A673 (cell line): ENCODE data around the gene HEMGN.

Experiments used
- EZH2 ChIP-seq: fragments of 200-600 bp; sonication (generic); IDR thresholded peaks from 2 replicates; pipeline ENCODE4 v1.6.1; 2017; ENCODE audit warnings: borderline replicate concordance, low read depth, mild to moderate bottlenecking, mixed read lengths, antibody characterized with exemption, low read length; ENCODE audit not compliant: poor library complexity, severe bottlenecking
- TF ChIP-seq, protein P1 (sequence below): fragments of 300-800, 200-600 bp; sonication (generic); conservative IDR thresholded peaks from 2 replicates; pipeline ENCODE4 v1.5.1; 2017; ENCODE audit warnings: low read depth, mild to moderate bottlenecking, antibody characterized with exemption, low read length, moderate library complexity, mixed read lengths

DNA sequence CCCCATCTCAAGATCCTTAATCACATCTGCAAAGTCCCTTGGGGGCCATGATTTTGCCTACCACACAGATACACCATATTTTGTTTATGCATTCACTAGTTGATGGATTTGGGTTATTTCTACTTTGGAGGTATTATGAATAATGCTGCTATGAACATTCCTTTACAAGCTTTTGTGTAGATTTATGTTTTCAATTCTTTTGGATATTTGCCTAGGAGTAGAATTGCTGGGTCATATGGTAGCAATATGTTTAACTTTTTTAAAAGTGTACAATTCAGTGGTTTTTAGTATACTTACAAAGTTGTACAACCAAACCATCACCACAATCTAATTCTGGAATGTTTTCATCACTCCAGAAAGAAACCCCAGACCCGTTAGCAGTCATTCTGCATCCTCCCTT lies 37.4 kb upstream of the HEMGN start:
- TF ChIP-seq, protein P1, sequence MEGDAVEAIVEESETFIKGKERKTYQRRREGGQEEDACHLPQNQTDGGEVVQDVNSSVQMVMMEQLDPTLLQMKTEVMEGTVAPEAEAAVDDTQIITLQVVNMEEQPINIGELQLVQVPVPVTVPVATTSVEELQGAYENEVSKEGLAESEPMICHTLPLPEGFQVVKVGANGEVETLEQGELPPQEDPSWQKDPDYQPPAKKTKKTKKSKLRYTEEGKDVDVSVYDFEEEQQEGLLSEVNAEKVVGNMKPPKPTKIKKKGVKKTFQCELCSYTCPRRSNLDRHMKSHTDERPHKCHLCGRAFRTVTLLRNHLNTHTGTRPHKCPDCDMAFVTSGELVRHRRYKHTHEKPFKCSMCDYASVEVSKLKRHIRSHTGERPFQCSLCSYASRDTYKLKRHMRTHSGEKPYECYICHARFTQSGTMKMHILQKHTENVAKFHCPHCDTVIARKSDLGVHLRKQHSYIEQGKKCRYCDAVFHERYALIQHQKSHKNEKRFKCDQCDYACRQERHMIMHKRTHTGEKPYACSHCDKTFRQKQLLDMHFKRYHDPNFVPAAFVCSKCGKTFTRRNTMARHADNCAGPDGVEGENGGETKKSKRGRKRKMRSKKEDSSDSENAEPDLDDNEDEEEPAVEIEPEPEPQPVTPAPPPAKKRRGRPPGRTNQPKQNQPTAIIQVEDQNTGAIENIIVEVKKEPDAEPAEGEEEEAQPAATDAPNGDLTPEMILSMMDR, result no peak
- no peak for TF ChIP-seq EZH2
